HG02840 (cell line): ENCODE results near the gene HSD17B4.

Experiments used
- ATAC-seq: cut with Tn5 transposase; IDR thresholded peaks from one replicate; pipeline ENCODE4 v1.9.1; 2021; ENCODE audit warnings: mild to moderate bottlenecking, moderate library complexity, moderate number of reproducible peaks; ENCODE audit not compliant: unreplicated experiment, low FRiP score

The HSD17B4 gene

GRCh38 chr5:119582987-119583386, 130.7 kb downstream of the HSD17B4 start:
- no peak for ATAC-seq

DNA sequence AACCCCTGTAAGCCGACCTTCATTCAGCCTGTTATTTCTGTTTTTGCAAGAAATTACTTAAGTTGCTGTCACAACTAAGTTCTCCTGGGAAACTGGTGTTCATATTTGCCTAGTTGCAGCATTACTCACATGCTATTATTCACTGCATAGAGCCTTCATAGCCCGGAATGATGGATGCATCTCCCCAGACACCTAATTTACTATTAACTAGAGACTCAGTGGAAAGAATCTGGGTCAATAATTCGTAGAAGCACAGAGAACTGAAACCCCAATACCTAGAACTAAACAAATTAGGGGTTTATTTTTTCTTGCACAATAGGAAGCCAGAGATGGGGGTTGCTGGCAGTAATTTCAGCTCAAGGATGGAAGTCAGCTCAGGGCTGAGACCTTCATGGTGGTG, 131.4 kb downstream of the HSD17B4 start:
- ATAC-seq, result peak; percentile 93
